Measurements from ENCODE around the gene NDUFA12. TPM values are rescaled to one million over a fixed set of nuclear protein-coding genes. Genes with fewer than 3 reads are reported as not detected.

The NDUFA12 gene
- total RNA-seq, 1 experiment from 2014 or later, result 158 TPM

- no peak for DNase-seq (ENCODE audit: low spot score)
Measured at GRCh38 chr12:94980577-94980976, 22.9 kb downstream of the NDUFA12 start.

- no peak for DNase-seq (ENCODE audit: low spot score)
Measured at GRCh38 chr12:94979941-94980340, 23.6 kb downstream of the NDUFA12 start.

GRCh38 chr12:94977766-94978468, 25.6 kb downstream of the NDUFA12 start:
- DNase-seq (ENCODE audit: low spot score), result no peak

- DNase-seq (ENCODE audit: low spot score), result peak; percentile 81
Measured at GRCh38 chr12:94973221-94973620, 30.3 kb downstream of the NDUFA12 start.

- DNase-seq (ENCODE audit: low spot score), result no peak
Measured at GRCh38 chr12:94972795-94973194, 30.7 kb downstream of the NDUFA12 start.

GRCh38 chr12:94971923-94972322, 31.6 kb downstream of the NDUFA12 start:
- DNase-seq (ENCODE audit: low spot score), result no peak

GRCh38 chr12:94970560-94970959, 32.9 kb downstream of the NDUFA12 start:
- DNase-seq (ENCODE audit: low spot score), result no peak

- no peak for DNase-seq (ENCODE audit: low spot score)
Measured at GRCh38 chr12:94969424-94969823, 34.1 kb downstream of the NDUFA12 start.

GRCh38 chr12:94965982-94966630, 37.4 kb downstream of the NDUFA12 start:
- no peak for DNase-seq (ENCODE audit: low spot score)

GRCh38 chr12:94963649-94964048, 39.8 kb downstream of the NDUFA12 start:
- no peak for DNase-seq (ENCODE audit: low spot score)

GRCh38 chr12:94962670-94963069, 40.8 kb downstream of the NDUFA12 start:
- DNase-seq (ENCODE audit: low spot score), result no peak

- DNase-seq (ENCODE audit: low spot score), result no peak
Measured at GRCh38 chr12:94961911-94962310, 41.6 kb downstream of the NDUFA12 start.

- DNase-seq (ENCODE audit: low spot score), result no peak
Measured at GRCh38 chr12:94961256-94961824, 42.2 kb downstream of the NDUFA12 start.

- DNase-seq (ENCODE audit: low spot score), result no peak
Measured at GRCh38 chr12:94957006-94957405, 46.5 kb downstream of the NDUFA12 start.

GRCh38 chr12:94954948-94955592, 48.4 kb downstream of the NDUFA12 start:
- DNase-seq (ENCODE audit: low spot score), result no peak

GRCh38 chr12:94954029-94954685, 49.3 kb downstream of the NDUFA12 start:
- DNase-seq (ENCODE audit: low spot score), result peak; percentile 67

GRCh38 chr12:94952325-94952724, 51.2 kb downstream of the NDUFA12 start:
- no peak for DNase-seq (ENCODE audit: low spot score)

- no peak for DNase-seq (ENCODE audit: low spot score)
Measured at GRCh38 chr12:94951071-94951934, 52.2 kb downstream of the NDUFA12 start.

GRCh38 chr12:94948232-94948810, 55.2 kb downstream of the NDUFA12 start:
- no peak for DNase-seq (ENCODE audit: low spot score)

- DNase-seq (ENCODE audit: low spot score), result no peak
Measured at GRCh38 chr12:94942663-94943062, 60.8 kb downstream of the NDUFA12 start.

- peak; percentile 57 for DNase-seq (ENCODE audit: low spot score)
Measured at GRCh38 chr12:94941440-94941862, 62.0 kb downstream of the NDUFA12 start.
